NCI-H2029 treated with DMSO at 0.1 percent for 48 hours (cell line): ENCODE results near the gene COX5B.
"Not testable (repeated sequence)": the region's sequence is repeated elsewhere in the genome, so short reads cannot be mapped to it uniquely, and the experiment has no call there.

Source experiments
- DNase-seq: peaks from one replicate; lab custom pipeline; 2025; lab: John Stamatoyannopoulos, UW

COX5B gene

GRCh38 chr2:97654309-97654708, 8.4 kb downstream of the COX5B start:
- no peak for DNase-seq

DNA sequence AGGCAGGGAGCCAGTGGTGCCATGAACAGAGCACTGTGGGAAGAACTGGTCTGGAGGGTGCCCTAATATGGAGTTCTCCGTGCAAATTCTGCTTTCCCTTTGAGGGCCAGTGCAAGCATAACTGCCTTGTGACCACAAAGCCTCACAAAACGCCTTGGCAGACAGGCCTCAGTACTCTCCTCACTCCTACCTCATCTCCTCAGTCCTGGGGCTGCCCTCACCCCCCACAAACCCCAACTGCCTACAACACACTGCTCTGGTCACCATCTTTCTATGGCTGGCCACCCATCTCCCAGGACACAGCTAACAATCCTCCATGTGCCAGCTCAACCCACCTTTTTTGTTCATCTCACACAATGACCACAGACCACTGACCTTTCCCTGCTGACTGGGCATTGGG, 8.9 kb downstream of the COX5B start:
- no peak for DNase-seq

DNA sequence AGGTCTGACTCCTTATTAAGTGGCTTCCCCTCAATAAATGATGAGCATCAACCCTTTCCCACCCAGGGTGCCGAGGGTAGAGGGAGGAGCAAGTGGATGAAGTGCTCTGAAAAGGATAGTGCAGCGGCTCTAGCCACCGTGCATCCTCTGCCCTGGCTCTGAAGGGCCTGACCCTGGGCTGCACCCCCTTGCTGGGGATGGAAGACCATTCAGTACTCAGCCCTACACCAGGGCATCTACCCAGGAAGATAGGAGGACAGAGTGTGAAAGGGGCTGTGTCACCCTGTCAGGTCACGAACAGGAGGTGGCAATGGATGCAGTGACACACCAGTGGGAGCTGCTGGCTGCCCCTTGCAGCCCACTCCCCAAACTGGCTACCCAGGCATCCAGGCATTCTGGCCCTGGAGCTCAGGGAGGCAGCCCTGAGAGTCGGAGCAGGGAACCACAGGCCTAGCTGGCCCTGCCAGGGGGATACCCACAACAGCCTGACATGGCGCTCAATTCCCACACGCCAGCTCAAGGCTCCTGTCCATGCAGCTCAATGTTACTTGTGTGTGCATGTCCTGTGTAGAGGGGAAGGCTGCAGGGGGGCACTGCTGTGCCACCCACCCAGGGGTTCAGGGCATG, 10.4 kb downstream of the COX5B start:
- DNase-seq: no peak

DNA sequence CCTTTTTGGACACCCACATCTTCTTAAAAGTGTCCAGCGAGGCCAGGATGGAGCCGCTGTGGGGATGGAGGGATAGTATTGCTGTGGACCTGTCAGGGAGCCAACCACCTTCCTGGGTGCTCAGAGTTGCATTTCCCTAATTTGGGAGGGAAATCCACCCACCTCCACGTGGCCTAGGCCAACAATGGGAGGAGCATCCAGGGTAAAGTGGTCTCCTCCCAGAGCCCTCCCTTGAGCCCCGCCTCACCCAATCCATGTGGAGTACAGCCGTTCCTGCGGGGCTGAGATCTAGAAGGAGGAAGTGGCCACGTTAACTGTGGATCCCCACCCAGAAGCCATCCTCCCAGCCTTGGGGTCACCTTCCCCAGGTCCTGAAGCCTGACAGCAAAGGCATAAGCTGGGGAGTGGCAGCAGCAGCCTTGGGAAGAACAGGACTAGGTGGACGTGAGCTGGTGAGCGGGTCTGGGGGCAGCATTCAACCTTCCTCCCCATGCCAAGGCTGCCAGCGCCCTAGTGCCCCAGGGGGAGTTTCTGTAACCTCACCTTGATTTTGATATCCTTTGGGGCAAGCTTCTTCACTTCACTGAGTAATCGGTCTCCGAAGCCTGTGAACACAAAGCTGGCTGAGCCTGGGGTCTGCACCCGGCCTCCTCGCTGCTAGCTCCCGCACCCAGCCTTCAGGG, 11.2 kb downstream of the COX5B start:
- no peak for DNase-seq

- no peak for DNase-seq
These were observed 12.3 kb downstream of the COX5B start for GRCh38 chr2:97657986-97658690.

DNA sequence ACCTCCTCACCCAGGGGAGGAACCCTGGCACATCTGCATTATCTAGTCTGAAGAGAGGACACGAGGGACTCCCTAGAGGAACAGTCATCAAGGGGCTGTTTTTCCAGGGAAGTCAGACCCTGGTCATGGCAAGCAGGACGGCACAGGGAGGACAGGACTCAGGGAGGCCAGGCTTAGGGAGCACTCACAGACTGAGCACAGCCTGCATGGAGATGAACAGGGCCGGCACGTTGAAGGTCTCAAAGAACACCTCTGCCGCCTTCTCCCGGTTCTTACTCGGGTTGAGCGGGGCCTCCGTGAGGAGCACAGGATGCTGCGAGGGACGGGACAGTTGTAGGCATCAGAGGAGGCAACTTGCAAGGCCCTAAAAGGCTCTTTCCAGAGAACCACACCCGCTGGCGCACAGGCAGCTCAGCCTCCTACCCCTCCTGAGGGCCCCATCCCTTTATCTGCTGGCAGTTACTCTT, 12.9 kb downstream of the COX5B start:
- DNase-seq: no peak

GRCh38 chr2:97659256-97660043, 13.6 kb downstream of the COX5B start:
- no peak for DNase-seq

DNA sequence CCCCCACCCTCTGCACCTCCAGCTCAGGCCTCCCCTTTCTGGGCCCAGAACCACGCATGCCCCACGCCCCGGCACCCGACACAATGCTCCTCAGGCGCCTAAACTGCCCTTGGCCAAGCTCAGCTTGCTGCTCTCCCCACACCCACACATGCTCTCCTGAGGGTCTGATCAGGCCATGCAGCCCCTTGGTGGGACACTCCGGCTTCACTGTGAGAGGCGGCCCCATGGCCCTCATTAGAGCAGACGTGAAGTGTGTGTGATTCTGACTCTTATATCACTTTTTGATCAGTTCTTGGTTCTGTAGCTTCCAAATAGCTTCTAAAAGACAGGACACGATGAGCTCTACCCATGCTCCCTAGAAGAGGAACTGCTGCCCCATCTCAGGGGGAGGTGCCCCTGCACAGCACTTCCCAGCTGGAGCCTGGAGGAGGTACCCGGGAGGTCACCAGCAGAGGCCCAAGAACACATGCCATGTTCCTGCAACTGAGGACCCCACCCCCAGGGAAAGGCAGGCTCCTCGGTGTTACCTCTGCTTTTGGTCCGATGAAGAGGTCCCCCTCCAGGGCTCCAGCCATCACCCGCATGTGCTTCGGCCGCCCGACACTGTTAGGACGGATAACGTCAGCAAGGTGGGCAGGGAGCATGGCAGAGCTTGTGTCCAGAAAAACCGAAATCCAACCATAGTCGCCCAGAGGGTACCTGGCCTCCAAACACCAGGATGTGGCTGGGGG, 14.3 kb downstream of the COX5B start:
- DNase-seq: no peak

DNA sequence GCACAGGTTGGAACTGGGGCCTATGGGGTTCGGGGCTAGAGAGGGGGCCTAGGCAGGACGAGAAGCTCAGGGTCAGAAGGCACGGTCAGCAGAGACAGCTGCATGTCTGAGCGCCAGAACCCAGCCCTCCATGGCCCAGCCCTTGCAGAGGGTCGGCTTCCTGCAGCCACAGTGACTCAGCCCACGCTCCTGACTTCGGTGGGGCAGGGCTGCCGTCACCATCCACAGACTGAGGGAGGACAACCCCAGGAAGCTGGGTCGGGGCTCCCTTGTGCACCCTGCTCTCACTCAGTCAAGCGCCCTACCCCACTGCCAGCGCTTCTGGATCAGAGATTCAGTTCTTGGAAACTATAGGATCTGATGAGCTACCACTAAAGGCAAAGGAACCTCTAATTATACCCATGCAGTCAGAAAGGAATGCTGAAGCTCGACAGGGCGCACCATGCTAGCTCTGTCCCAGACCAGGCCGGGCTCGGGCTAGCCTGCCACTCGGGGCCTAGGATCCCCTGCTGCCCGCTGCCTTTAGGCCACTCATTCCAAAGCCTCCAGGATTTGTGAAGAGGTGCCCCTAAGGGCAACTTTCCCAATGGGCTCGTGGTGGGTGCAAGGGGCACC, 15.0 kb downstream of the COX5B start:
- DNase-seq: no peak

DNA sequence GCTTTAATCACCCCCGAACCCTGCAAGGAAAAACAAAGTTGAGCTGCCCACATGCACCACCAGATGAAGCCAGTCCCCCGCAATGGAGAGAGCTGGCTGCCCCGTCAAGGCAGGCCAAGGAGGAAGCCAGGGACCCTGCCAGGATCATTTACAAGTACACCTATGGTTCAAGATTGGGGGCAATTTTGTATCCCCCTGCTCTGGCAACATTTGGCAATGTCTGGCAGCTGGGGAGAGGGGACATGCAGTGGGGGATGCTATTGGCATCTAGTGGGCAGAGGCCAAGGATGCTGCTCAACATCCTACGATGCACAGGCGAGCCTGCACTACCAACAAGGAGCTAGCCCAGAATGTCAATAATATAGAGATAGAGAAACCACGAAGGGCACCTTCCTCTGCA, 16.1 kb downstream of the COX5B start:
- DNase-seq: no peak

GRCh38 chr2:97662386-97662894, 16.6 kb downstream of the COX5B start:
- no peak for DNase-seq

- DNase-seq: peak; percentile 11
These were observed 17.2 kb downstream of the COX5B start for GRCh38 chr2:97662895-97663625.

GRCh38 chr2:97663626-97663961, 17.7 kb downstream of the COX5B start:
- DNase-seq: no peak

DNA sequence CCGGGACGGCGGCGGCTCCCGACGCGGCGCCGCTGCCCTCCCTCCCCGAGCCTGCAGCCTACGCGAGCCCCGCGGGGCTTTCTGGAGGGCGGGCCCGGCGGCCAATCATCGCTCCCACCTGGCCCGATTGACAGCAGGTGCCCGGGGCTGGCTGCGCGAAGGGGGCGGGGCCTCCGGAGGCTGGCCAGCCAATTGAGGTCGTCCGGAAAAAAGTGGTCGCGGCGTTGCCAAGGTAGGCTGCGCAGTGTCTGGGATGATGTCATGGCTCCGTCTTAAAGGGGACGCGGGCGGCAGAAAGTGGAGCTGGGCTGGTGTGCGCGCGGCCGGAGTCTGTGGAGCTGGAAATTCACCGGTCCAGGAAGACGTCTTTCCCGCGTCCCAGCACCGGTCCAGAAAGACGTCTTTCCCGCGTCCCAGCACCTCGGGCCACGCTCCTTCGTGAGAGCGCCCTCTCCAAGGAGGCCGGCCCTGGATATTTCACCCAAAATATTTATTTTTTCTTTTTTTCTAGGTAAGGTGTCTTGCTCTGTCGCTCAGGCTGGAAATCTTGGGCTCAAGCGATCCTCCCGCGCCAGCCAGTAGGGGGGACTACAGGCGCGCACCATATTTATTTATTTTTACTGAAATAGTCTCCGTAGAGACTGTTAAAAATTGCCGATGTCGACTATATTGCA, 18.2 kb downstream of the COX5B start, which contains the start of gene ACTR1B:
ACTR1B (minus strand) TSS at position 83 of the 674 bp plus-strand sequence. CDS start 154 bp downstream, outside the sequence.
- DNase-seq: peak; percentile 93

GRCh38 chr2:97664636-97664970, 18.7 kb downstream of the COX5B start:
- no peak for DNase-seq

GRCh38 chr2:97669448-97669847, 23.6 kb downstream of the COX5B start, which contains the start of gene C2orf92:
TSS of gene C2orf92 (plus strand) at chr2:97669713. CDS start at chr2:97669789, 76 bp downstream.
- DNase-seq: no peak

GRCh38 chr2:97670471-97670870, 24.6 kb downstream of the COX5B start:
- no peak for DNase-seq

DNA sequence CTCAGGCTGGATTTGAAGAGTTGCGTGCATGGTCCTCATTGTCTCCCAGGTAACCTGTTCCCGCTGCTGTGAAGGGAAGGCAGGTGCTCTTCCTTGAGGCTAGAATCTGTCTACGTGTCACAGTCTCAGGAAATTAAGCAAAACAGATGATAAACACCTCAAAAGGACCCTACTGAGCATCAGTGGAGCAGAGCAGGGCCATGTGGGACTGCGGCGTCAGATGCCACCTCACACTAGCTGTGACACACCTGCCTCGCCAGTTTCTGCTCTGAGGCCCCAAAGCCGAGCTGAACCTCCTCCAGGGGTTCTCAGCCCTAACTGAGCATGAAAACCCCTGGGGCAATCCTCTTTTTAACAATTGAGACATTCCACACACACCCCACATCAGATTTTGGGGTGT, 25.7 kb downstream of the COX5B start:
- DNase-seq: no peak

DNA sequence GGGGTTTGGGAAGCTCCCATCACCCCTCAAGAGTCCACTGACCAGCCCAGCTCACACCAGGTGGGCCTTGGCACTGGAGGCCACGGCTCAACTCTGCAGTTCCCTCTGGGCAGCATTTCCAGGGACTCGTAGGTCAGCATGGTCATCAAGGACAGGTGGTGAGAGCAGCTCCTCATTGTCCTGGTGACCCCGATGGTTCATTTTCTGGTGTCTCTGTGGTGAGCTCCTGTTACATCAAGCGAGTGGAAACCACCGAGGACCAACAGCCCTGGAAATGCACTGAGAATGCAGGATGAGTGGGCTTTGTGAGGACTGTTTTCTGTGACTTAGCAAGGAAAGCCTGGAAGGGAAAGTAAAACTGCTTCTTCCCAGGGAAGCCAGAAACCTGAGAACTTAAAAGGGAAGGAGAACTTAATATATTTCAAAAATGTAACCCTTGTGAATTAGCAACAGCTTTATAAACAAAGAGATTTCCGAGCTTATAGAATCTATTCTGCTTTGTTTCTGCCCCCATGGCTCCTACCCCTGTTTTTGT, 26.8 kb downstream of the COX5B start:
- DNase-seq: not testable (repeated sequence)
